ENCODE results near the gene NAT9.

The NAT9 gene

GRCh38 chr17:74742153-74742515, 34.0 kb downstream of the NAT9 start:
- DNase-seq: no peak

- no peak for DNase-seq
Measured at GRCh38 chr17:74740641-74741387, 35.3 kb downstream of the NAT9 start.

DNA sequence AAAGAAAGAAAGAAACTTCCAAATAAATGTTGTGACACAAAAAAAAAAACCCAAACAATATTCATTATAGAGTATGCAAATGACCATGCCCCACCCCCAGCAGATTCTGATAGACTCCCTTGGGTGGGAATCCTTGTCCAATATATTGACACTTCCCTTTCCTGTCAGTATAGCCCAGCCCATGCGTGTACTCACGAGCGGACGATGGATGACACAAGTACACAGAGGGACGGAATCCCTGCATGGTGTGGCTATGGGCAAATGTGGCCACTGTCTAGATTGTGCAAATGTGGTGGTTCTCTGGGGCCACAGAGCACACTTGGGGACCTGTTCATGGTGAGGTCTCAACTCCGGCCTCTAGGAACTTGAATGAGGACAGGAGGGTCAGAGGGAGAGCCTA, 36.0 kb downstream of the NAT9 start:
- DNase-seq: no peak

DNA sequence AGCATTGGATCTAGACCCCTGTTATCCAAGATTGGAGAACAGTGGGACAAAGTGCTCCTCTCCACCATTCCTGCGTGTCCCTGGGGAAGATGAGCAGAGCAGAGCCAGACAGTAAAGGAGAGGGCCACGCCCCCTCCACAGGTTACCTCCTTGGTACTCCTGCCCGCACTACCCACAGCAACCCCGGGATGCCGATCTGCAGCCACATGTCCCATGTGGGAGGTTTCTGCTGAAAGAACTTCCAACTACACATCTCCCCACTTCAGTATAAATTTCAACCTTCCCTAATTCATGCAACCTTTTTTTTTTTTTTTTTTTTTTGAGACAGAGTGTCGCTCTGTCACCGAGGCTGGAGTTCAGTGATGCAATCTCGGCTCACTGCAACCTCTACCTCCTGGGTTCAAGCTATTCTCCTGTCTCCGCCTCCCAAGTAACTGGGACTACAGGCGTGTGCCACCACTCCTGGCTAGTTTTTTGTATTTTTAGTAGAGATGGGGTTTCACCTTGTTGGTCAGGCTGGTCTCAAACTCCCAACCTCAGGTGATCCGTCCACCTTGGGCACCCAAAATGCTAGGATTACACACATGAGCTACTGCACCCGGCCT, 36.8 kb downstream of the NAT9 start:
- DNase-seq: no peak

DNA sequence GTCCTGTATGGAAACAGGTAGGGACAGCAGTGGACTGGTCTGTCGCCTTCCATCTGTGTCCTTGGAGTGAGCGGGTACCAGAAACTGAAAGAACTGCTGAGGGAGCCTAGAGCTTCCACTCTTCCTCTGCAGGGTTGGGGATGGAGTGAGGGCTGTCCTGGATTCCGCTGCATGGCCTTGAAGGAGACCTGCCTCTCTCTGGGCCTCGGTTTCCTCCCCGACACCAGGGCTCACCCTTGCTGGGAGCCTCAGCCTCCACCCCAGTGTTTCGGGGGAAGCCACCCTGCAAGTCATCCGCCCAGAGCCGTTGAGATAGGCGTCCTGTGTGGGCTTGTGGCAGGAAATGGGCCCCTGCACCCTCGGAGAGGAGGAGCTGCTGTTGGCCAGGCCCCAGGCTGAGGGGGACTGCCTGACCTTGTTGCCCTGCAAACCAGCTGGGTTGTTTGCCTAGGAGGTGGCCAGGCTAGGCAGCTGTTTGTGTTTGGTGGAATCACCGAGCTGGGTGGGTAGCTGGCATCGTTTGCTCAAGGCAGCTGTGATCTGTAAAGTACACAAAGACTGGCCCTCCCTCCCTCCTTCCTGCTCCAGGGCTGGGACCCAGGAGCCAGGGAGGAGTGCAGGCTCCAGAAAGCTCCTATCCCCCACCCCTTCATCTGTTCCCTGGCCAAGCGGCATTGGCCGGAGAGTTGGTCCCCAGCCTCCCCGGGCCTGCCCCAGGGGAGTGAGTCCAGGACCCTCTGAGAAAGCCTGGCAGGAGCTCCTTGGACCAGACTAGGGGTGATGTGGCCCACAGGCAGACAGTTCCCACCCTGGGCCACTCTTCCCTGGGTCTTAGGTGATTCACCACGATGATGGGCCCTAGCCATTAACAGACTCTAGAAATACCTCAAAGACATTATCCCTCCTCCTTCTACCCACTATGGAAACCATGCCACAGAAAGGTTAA, 37.8 kb downstream of the NAT9 start:
- no peak for DNase-seq

DNA sequence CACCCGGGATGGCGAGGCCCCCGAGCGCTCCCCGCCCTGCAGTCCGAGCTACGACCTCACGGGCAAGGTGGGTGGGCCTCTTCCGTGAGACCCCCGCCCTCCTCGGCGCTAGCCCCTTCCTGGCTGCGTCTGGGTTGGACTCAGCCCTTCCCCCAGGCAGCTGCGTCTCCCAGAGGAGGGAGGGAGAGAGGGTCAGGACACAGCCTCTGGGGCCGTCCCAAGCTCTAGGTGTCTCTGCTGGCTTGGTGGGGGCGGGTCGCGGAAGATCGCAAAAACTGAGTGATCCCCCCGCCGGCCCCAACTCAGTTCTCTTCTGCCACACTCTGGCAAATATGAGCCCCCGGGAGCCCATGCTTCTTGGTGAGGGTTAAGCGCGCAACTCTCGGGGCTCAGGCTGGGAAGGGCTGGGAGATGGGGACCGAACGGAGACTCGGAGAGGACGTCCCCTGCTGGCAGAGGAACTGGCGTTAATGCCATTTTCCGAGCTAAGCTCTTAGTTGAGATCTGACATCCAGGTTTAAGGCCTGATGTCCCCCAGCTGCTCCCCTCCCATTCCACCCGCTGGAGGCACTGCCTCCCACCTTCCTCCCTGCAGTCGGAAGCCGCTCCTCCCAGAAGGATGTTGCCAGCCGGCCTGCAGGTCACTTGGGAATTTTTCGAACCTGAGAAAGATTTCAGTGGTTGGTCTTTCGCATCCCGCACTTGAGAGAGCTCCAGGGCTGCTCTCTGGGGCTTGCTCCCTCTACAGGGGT, 38.7 kb downstream of the NAT9 start:
- no peak for DNase-seq

- no peak for DNase-seq
Measured at GRCh38 chr17:74736513-74737298, 39.4 kb downstream of the NAT9 start, which contains the start of gene RAB37. Gene RAB37, plus strand, starts transcription at chr17:74737256. Its CDS starts 17 bp downstream, at chr17:74737273.

DNA sequence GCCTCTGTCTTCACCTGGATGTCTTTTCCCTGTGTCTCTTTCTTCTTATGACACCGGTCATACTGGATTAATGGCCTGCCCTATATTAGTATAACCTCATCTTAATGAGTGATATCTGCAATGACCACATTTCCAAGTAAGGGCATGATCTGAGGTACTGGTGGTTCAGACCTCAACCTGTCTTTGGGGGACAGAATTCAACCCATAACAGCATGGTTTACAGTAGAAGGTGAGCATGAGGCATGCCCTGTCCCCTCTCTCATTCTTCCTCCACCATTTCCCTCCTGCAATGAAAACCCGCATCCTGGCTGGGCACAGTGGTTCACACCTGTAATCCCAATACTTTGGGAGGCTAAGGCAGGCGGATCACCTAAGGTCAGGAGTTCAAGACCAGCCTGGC, 41.9 kb downstream of the NAT9 start:
- no peak for DNase-seq

DNA sequence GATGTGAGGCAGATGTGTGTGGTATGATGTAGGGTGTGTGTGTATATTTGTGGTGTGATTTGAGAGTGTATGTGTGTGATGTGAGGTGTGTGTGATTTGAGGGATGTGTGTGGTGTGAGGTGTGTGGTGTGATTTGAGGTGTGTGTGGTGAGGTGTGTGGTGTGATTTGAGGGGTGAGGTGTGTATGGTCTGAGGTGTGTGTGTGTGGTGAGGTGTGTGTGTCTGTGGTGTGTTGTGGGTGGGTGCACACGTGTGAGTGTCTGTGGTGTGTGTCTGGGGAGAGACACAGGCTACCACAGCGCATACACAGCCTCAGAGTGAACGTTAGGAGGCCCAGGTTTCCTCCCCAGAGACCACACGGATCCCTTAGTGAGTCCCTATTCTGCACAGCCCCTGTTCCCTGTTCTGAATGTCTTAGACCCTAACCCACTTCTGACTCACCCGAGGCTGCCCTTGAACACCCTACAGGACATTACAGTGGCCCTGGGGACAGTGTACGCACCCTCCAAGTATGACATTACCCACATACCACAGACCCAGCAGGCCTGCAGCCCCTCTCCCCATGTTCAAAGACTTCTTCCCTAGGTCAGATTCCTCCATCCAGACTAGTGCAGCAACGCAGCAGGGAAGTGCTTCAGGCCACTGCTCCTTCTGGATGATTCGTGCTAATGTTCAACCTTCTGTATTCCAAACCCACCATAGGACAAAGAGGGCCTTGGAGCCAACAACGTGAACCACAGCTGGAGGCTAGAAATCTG, 42.6 kb downstream of the NAT9 start:
- no peak for DNase-seq

GRCh38 chr17:74732042-74732867, 43.9 kb downstream of the NAT9 start:
- no peak for DNase-seq

- DNase-seq: no peak
Measured at GRCh38 chr17:74731347-74731605, 44.9 kb downstream of the NAT9 start.

GRCh38 chr17:74730491-74731346, 45.4 kb downstream of the NAT9 start:
- no peak for DNase-seq

DNA sequence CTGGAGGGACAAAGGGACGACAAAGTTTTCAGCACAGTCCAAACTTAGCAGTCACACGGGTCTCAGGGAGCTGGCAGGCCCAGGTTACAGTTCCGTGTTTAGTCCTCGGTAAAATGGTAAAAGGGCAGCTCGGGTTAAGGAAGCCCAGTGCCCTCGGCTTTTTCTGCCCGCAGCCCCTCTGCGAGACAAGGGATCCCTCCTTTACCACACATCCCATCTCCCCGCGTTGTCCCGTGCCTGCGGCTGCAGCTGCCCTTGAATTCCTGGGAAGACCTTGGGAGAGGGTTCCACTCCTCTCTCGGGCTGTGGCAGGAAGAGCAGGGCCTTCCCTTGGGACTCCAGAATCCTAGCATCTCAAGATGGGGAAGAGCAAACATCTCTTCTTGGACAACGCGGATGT, 46.3 kb downstream of the NAT9 start:
- DNase-seq: no peak

GRCh38 chr17:74729368-74729767, 46.8 kb downstream of the NAT9 start:
- DNase-seq: no peak

GRCh38 chr17:74728702-74729075, 47.5 kb downstream of the NAT9 start:
- no peak for DNase-seq

DNA sequence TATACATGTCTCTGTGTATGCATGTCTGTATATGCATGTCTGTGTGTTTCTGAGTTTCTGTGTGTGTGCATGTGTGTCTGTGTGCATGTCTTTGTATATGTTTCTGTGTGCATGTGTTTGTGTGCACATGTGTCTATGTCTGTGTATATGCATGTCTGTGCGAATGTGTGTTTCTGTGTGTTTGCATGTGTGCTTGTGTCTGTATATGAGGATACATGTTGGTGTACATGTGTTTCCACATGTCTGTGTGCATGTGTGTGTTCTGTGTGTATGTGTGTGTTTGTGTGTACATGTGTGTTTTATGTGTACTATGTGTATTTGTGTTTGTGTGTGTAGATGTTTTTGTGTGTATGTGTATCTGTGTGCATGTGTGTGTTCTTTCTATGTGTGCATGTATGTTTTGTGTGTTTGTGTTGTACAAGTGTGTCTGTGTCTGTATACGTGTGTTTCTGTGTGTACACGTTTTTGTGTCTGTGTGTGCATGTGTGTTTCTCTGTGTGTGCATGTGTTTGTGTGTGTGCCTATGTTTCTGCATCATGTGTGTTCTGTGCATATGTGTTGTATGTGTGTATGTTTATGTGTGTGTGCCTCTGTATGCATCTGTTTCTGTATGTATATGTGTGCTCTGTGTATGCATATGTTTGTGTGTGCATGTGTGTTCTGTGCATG, 48.0 kb downstream of the NAT9 start:
- DNase-seq: no peak

GRCh38 chr17:74725111-74725510, 51.0 kb downstream of the NAT9 start:
- no peak for DNase-seq

DNA sequence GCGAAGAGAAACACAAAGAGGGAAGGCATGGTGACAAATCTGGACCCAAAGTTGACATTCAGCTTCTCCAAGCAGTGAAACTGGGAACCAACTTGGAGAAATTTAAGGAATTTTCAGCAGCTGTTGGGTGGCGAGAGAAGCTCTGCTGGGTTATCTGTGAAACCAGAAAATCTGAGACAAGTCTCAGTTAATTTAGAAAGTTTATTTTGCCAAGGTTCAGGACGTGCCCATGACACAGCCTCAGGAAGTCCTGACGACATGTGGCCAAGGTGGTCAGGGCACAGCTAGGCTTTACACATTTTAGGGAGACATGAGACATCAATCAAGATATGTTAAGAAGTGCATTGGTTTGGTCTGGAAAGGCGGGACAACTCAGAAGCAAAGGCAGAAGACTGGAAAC, 52.3 kb downstream of the NAT9 start:
- no peak for DNase-seq

DNA sequence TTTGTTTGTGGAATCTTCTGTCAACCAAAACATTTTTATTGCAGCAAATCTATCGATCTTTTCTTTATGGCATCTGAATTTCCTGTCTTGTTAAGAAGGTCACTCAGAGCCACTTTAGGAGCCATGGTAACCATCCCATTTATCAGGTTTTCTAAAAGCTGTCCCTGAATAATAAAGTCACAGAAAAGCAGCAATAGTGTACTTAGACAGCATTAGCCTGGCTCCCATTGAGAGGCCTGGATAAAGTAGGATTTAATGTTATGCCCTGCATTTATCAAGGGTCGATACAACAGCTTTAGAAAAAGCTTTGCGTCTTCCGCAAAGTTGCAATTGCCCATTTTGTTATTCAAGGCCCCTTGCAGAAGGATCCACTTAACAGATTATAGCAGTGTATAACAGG, 53.4 kb downstream of the NAT9 start:
- no peak for DNase-seq
